Right hindlimb (tissue), 1 donor: ENCODE data around the gene KIF6.
A peak's percentile ranks its signal among the peaks of the same experiment; 100 is the strongest.

Experiments
- DNase-seq: peaks from one replicate; pipeline ENCODE4 v3.0.0-alpha.2; 2018

KIF6 gene

GRCh38 chr6:39366931-39367618 lies 358.1 kb downstream of the KIF6 start:
- DNase-seq = no peak

- DNase-seq = no peak
These were observed 359.7 kb downstream of the KIF6 start for GRCh38 chr6:39365281-39366074.

GRCh38 chr6:39363280-39363679 lies 361.9 kb downstream of the KIF6 start:
- no peak for DNase-seq

- DNase-seq = no peak
These were observed 362.7 kb downstream of the KIF6 start for GRCh38 chr6:39362487-39362865.

- peak; percentile 81 for DNase-seq
These were observed 363.3 kb downstream of the KIF6 start for GRCh38 chr6:39361657-39362486.

- DNase-seq = no peak
These were observed 364.8 kb downstream of the KIF6 start for GRCh38 chr6:39360378-39360777.

- peak; percentile 76 for DNase-seq
These were observed 367.1 kb downstream of the KIF6 start for GRCh38 chr6:39357998-39358686.

- DNase-seq = no peak
These were observed 371.4 kb downstream of the KIF6 start for GRCh38 chr6:39353698-39354315.

GRCh38 chr6:39350723-39351505 lies 374.3 kb downstream of the KIF6 start:
- DNase-seq = no peak

GRCh38 chr6:39348740-39349139 lies 376.5 kb downstream of the KIF6 start:
- DNase-seq = no peak

GRCh38 chr6:39347906-39348585 lies 377.2 kb downstream of the KIF6 start:
- peak; percentile 76 for DNase-seq

- DNase-seq = no peak
These were observed 378.0 kb downstream of the KIF6 start for GRCh38 chr6:39347206-39347605.

- no peak for DNase-seq
These were observed 380.4 kb downstream of the KIF6 start for GRCh38 chr6:39344821-39345280.

- no peak for DNase-seq
These were observed 381.8 kb downstream of the KIF6 start for GRCh38 chr6:39343396-39343870.

GRCh38 chr6:39342692-39343395 lies 382.4 kb downstream of the KIF6 start:
- no peak for DNase-seq

- DNase-seq = no peak
These were observed 383.3 kb downstream of the KIF6 start for GRCh38 chr6:39341937-39342336.

- DNase-seq = no peak
These were observed 383.9 kb downstream of the KIF6 start for GRCh38 chr6:39341352-39341751.

GRCh38 chr6:39339868-39340550 lies 385.2 kb downstream of the KIF6 start:
- no peak for DNase-seq

- no peak for DNase-seq
These were observed 385.9 kb downstream of the KIF6 start for GRCh38 chr6:39339096-39339867.
